Erythroblast (primary cell): ENCODE data around the gene LHX8.

ENCODE experiments used
- GATA1 ChIP-seq: IDR thresholded peaks from 2 replicates; pipeline ENCODE4 v1.6.1; 2011; ENCODE audit warnings: low read depth, mild to moderate bottlenecking, control low read depth, low read length, moderate library complexity
- POLR2A ChIP-seq: IDR thresholded peaks from 2 replicates; pipeline ENCODE4 v1.6.1; 2011; ENCODE audit warnings: mild to moderate bottlenecking, low read length

DNA sequence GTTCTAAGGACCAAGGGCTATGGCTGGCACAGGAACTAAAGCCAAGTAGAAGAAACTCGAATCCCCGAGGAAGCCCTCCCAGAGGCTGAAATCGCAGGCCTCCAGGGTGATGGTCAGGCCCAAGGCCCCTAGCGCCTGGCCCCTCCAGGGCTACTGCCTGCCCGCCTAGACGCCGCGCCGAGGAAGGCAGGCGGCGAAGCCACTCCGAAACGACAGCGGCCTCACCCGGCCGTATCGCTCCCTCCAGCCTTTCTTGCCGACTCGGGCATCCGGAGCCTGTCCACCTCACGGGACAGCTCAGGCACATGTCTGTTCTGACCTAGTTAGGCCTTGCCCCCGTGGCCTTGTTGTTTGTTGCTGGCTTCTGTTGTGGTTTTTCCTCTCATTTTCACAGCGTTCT lies 9.7 kb upstream of the LHX8 start:
- TF ChIP-seq POLR2A (no peak), GATA1 (no peak)
